Measurements from ENCODE around the gene FARSB.

DNA sequence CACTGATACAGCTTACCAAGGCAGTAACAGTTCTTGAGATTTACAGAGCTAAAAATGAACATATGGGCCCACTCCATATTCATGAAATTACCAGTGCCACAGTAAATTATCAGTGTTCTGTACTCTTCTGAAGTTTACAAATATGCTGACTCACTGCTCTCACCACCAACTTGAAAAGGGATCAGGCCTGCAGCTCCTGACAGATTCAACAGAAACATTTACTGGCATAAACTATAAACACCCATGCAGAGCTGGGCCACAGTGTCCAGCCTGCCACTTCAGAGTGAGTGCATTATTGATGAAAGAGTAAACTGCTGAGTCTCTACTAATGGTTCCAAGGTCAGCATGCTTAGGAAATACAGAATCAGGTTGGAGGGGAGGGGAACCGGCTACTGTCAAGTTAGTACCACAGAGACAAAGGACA lies 83.1 kb downstream of the FARSB start:
- TF ChIP-seq, protein P1, sequence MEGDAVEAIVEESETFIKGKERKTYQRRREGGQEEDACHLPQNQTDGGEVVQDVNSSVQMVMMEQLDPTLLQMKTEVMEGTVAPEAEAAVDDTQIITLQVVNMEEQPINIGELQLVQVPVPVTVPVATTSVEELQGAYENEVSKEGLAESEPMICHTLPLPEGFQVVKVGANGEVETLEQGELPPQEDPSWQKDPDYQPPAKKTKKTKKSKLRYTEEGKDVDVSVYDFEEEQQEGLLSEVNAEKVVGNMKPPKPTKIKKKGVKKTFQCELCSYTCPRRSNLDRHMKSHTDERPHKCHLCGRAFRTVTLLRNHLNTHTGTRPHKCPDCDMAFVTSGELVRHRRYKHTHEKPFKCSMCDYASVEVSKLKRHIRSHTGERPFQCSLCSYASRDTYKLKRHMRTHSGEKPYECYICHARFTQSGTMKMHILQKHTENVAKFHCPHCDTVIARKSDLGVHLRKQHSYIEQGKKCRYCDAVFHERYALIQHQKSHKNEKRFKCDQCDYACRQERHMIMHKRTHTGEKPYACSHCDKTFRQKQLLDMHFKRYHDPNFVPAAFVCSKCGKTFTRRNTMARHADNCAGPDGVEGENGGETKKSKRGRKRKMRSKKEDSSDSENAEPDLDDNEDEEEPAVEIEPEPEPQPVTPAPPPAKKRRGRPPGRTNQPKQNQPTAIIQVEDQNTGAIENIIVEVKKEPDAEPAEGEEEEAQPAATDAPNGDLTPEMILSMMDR (IDR thresholded peaks at IDR 0.05; ENCODE audit: low read depth, low read length), result no peak
- TF ChIP-seq EZH2phosphoT487 (IDR thresholded peaks at IDR 0.05; ENCODE audit: low read depth), result no peak
